Activated CD8-positive, alpha-beta T cell treated with anti-CD3 and anti-CD28 coated beads, Interleukin-2, amount 10 ng/mL, durations not matched to agents 7 days and 5 days (primary cell): Measurements from ENCODE around the gene ARID5B. TPM values are rescaled to one million over a fixed set of nuclear protein-coding genes. Genes with fewer than 3 reads are reported as not detected.

Source experiments
- ATAC-seq: fragments of 150-1000 bp; cut with Tn5 transposase; one replicate; pipeline ENCODE4 v1.10.0; 2021; ENCODE audit warnings: moderate library complexity
- CTCF ChIA-PET: fragments of 350-600 bp; sonication (Branson Sonifier 250); formaldehyde crosslinking; loops from one replicate; lab custom pipeline; 2021; ENCODE audit warnings: antibody characterized with exemption; lab: Charles Lee
- POLR2A ChIA-PET: fragments of 350-600 bp; sonication (Branson Sonifier 250); formaldehyde crosslinking; loops from one replicate; lab custom pipeline; 2021; ENCODE audit warnings: antibody characterized with exemption; lab: Charles Lee
- DNase-seq: peaks from one replicate; pipeline ENCODE4 v3.0.0-alpha.2; 2020
- H3K27ac Mint-ChIP-seq: one replicate; pipeline ENCODE4 v1.8.0; 2021; ENCODE audit warnings: mild to moderate bottlenecking, mixed read lengths
- H3K27me3 Mint-ChIP-seq: one replicate; pipeline ENCODE4 v1.8.0; 2021; ENCODE audit warnings: low read depth, mixed read lengths
- H3K36me3 Mint-ChIP-seq: one replicate; pipeline ENCODE4 v1.8.0; 2021; ENCODE audit warnings: low read depth, mixed read lengths
- H3K4me1 Mint-ChIP-seq: one replicate; pipeline ENCODE4 v1.8.0; 2021; ENCODE audit warnings: low read depth, mixed read lengths
- H3K4me3 Mint-ChIP-seq: one replicate; pipeline ENCODE4 v1.8.0; 2021; ENCODE audit warnings: mild to moderate bottlenecking, mixed read lengths
- H3K9me3 Mint-ChIP-seq: one replicate; pipeline ENCODE4 v1.8.0; 2022; ENCODE audit warnings: mixed read lengths; ENCODE audit not compliant: insufficient read depth
- total RNA-seq, 2 experiments: library from RNA; stranded (reverse); gene quantifications; one replicate each; pipeline ENCODE4 v1.2.3, GENCODE V29; 2021

Gene ARID5B
- total RNA-seq, 2 experiments from 2014 or later, result 18.0 to 21.6 TPM

DNA sequence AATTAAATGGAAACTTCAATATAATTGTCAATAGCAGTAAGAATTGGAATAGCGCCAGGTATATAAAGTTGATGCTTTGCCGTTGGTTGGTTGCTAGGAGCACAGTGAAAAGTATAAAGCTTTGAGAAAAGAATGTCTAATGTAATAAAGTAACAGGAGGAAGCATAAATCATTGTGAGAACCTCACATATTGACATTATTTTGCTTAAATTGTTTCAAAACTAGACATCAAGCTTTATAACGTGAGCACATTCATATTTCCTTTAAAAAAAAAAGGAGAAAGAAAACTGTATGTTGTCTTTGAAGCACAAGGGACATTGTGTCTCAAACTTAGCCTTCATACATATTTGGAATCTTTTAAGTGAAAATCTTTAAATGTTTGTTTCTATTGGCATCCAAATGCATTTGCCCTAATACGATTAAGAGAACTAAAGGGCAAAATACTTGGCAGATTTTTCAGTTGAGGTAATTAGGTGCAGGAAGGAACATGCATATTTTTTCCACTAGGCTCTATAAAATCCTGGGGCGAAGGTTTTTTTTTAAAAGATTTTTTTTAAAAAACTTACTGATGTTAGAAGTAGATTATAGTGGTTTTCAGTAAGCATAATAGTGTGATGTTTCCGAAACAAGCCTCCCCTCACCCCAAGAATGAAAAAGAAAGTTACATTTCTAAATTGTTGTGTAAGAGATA lies 92.4 kb downstream of the ARID5B start:
- H3K27me3 Mint-ChIP-seq, result no peaks in the 10 kb centered on the region
- CTCF ChIA-PET, result interaction anchor here (1.0 to 3.3 kb wide), 5 partner anchors 27 to 191 kb away, joined by 3 to 20 read pairs (median 5); partner anchors contain the start of gene ARID5B
- peak overlapping the region; percentile 35 for H3K27ac Mint-ChIP-seq
- H3K4me1 Mint-ChIP-seq, result peaks cover 38% of the 10 kb centered on the region
- POLR2A ChIA-PET, result interaction anchor here (0.6 to 2.5 kb wide), 7 partner anchors 31 to 189 kb away, joined by 3 to 31 read pairs (median 8); partner anchors contain the start of gene ARID5B
- peaks cover 45% of the 10 kb centered on the region for H3K36me3 Mint-ChIP-seq
- ATAC-seq (no peak), DNase-seq (no peak)
- H3K9me3 Mint-ChIP-seq, result no peaks in the 10 kb centered on the region
- peak overlapping the region; percentile 35 for H3K4me3 Mint-ChIP-seq

GRCh38 chr10:61994405-61995219 lies 93.1 kb downstream of the ARID5B start:
- Mint-ChIP-seq H3K36me3 (peaks cover 50% of the 10 kb centered on the region), H3K27ac (no peak overlapping the region), H3K4me1 (peaks cover 36% of the 10 kb centered on the region), H3K27me3 (no peaks in the 10 kb centered on the region), H3K9me3 (no peaks in the 10 kb centered on the region), H3K4me3 (no peak overlapping the region)
- no peak for ATAC-seq
- CTCF ChIA-PET, result interaction anchor here (3.3 kb wide), 1 partner anchor 93 kb away, joined by 20 read pairs; the partner anchor contains the start of gene ARID5B
- peak; percentile 13 for DNase-seq
- POLR2A ChIA-PET, result interaction anchor here (2.3 to 2.5 kb wide), 2 partner anchors 33 to 94 kb away, joined by 10 to 22 read pairs; partner anchors contain the start of gene ARID5B

GRCh38 chr10:61995220-61995503 lies 93.7 kb downstream of the ARID5B start:
- peaks cover 55% of the 10 kb centered on the region for H3K36me3 Mint-ChIP-seq
- ChIA-PET CTCF (no interaction called here), POLR2A (no interaction called here)
- ATAC-seq, result no peak
- no peaks in the 10 kb centered on the region for H3K9me3 Mint-ChIP-seq
- H3K27ac Mint-ChIP-seq, result no peak overlapping the region
- peaks cover 31% of the 10 kb centered on the region for H3K4me1 Mint-ChIP-seq
- no peak overlapping the region for H3K4me3 Mint-ChIP-seq
- DNase-seq, result no peak
- H3K27me3 Mint-ChIP-seq, result no peaks in the 10 kb centered on the region

GRCh38 chr10:61998937-61999336 lies 97.4 kb downstream of the ARID5B start:
- H3K9me3 Mint-ChIP-seq, result no peaks in the 10 kb centered on the region
- peaks cover 10% of the 10 kb centered on the region for H3K4me1 Mint-ChIP-seq
- no peaks in the 10 kb centered on the region for H3K27me3 Mint-ChIP-seq
- no peak overlapping the region for H3K4me3 Mint-ChIP-seq
- no peak overlapping the region for H3K27ac Mint-ChIP-seq
- POLR2A ChIA-PET, result no interaction called here
- no peak for ATAC-seq
- CTCF ChIA-PET, result no interaction called here
- DNase-seq, result peak; percentile 13
- peaks cover 59% of the 10 kb centered on the region for H3K36me3 Mint-ChIP-seq

DNA sequence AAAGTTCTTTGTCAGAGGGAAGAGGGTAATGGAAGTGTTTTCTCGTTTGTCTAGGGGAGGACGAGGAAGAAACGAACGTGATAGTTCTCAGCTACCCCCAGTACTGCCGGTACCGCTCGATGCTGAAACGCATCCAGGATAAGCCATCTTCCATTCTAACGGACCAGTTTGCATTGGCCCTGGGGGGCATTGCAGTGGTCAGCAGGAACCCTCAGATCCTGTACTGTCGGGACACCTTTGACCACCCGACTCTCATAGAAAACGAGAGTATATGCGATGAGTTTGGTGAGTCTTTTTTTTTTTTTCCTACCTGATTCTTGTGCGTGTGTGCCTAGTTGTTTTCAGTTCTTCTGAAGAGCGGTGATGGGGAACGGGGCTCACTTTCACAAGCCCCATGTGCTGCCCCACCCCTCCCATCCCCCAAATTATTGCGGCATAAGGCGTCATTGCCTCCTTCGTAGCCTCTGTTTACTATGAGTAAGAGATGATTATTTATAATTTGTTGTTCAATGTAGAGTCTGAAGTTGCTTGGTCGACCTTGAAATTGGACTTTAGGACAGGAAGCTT lies 98.6 kb downstream of the ARID5B start:
- Mint-ChIP-seq H3K27ac (no peak overlapping the region), H3K9me3 (no peaks in the 10 kb centered on the region), H3K36me3 (peaks cover 70% of the 10 kb centered on the region), H3K27me3 (no peaks in the 10 kb centered on the region), H3K4me1 (peaks cover 6% of the 10 kb centered on the region), H3K4me3 (no peak overlapping the region)
- ChIA-PET CTCF (no interaction called here), POLR2A (no interaction called here)
- DNase-seq (peak; percentile 5), ATAC-seq (no peak)

- Mint-ChIP-seq H3K4me1 (peaks cover 5% of the 10 kb centered on the region), H3K36me3 (peaks cover 69% of the 10 kb centered on the region), H3K27me3 (no peaks in the 10 kb centered on the region), H3K27ac (no peak overlapping the region), H3K9me3 (no peaks in the 10 kb centered on the region), H3K4me3 (no peak overlapping the region)
- DNase-seq (peak; percentile 1), ATAC-seq (no peak)
- ChIA-PET POLR2A (no interaction called here), CTCF (no interaction called here)
These were observed 99.2 kb downstream of the ARID5B start for GRCh38 chr10:62000726-62001125.

GRCh38 chr10:62001898-62002297 lies 100.4 kb downstream of the ARID5B start:
- Mint-ChIP-seq H3K27me3 (no peaks in the 10 kb centered on the region), H3K4me3 (no peak overlapping the region), H3K9me3 (no peaks in the 10 kb centered on the region), H3K36me3 (peaks cover 75% of the 10 kb centered on the region), H3K4me1 (peaks cover 9% of the 10 kb centered on the region), H3K27ac (no peak overlapping the region)
- ATAC-seq (no peak), DNase-seq (no peak)
- CTCF ChIA-PET, result interaction anchor here (0.7 kb wide), 1 partner anchor 19 kb away, joined by 4 read pairs; no protein-coding TSS in a partner anchor
- POLR2A ChIA-PET, result no interaction called here

GRCh38 chr10:62002753-62003152 lies 101.3 kb downstream of the ARID5B start:
- H3K4me1 Mint-ChIP-seq, result peaks cover 9% of the 10 kb centered on the region

DNA sequence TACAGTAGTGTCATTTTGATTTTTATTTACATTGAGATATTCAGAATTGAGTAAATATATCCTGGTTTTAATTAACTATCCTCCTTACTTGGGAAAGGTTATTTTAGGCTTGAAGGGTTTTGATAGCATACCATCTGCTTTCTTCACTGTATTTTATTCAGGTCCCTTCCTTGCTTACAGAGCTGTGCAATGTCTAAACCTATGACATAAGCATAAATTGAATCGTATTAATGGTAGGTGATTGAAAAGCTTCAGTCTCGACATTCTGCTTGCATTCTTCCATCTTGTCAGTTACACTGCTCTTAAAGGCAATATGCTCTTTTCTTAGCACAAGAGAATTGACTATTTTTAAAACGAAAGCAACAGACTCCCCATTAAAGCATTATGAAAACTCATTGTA lies 102.5 kb downstream of the ARID5B start:
- Mint-ChIP-seq H3K27ac (no peak overlapping the region), H3K4me1 (peaks cover 9% of the 10 kb centered on the region), H3K4me3 (no peak overlapping the region), H3K36me3 (peaks cover 66% of the 10 kb centered on the region), H3K27me3 (no peaks in the 10 kb centered on the region), H3K9me3 (no peaks in the 10 kb centered on the region)
- ChIA-PET CTCF (interaction anchor here (0.8 to 1.3 kb wide), 2 partner anchors 11 to 241 kb away, joined by 3 to 5 read pairs; no protein-coding TSS in a partner anchor), POLR2A (no interaction called here)
- no peak for ATAC-seq
- no peak for DNase-seq

More at GRCh38 chr10:62002753-62003152, 101.3 kb downstream of the ARID5B start:
- Mint-ChIP-seq H3K9me3 (no peaks in the 10 kb centered on the region), H3K27ac (no peak overlapping the region), H3K4me3 (no peak overlapping the region), H3K27me3 (no peaks in the 10 kb centered on the region), H3K36me3 (peaks cover 73% of the 10 kb centered on the region)
- DNase-seq, result peak; percentile 1
- ChIA-PET POLR2A (no interaction called here), CTCF (no interaction called here)
- no peak for ATAC-seq

GRCh38 chr10:62005281-62005680 lies 103.8 kb downstream of the ARID5B start:
- ChIA-PET CTCF (no interaction called here), POLR2A (no interaction called here)
- Mint-ChIP-seq H3K4me3 (no peak overlapping the region), H3K27me3 (no peaks in the 10 kb centered on the region), H3K27ac (no peak overlapping the region), H3K4me1 (peaks cover 9% of the 10 kb centered on the region), H3K9me3 (no peaks in the 10 kb centered on the region), H3K36me3 (peaks cover 66% of the 10 kb centered on the region)
- DNase-seq (no peak), ATAC-seq (no peak)

- Mint-ChIP-seq H3K4me3 (no peak overlapping the region), H3K4me1 (peaks cover 9% of the 10 kb centered on the region), H3K36me3 (peaks cover 66% of the 10 kb centered on the region), H3K9me3 (no peaks in the 10 kb centered on the region), H3K27me3 (no peaks in the 10 kb centered on the region), H3K27ac (no peak overlapping the region)
- CTCF ChIA-PET, result no interaction called here
- POLR2A ChIA-PET, result no interaction called here
- ATAC-seq (no peak), DNase-seq (no peak)
These were observed 104.2 kb downstream of the ARID5B start for GRCh38 chr10:62005687-62006086.
